Lower leg skin (tissue), 4 donors: ENCODE results near the gene CABLES1. TPM values are rescaled to one million over a fixed set of nuclear protein-coding genes. Genes with fewer than 3 reads are reported as not detected.

Source experiments
- DNase-seq, 2 donors: peaks; one replicate each; pipeline ENCODE4 v3.0.0-alpha.2; 2019; ENCODE audit warnings: low spot score in 2 of 2
- H3K4me3 ChIP-seq: fragments of 200-600 bp; sonication (generic); 2 replicates; pipeline ENCODE4 v1.5.1; 2017; ENCODE audit warnings: mild to moderate bottlenecking, low read depth; ENCODE audit not compliant: poor library complexity, severe bottlenecking
- POLR2A ChIP-seq, 2 donors: fragments of 450-650 bp; IDR thresholded peaks; one replicate each; pipeline ENCODE4 v1.6.1; 2016 to 2017; ENCODE audit warnings: antibody characterized with exemption in 2 of 2, mild to moderate bottlenecking in 1 of 2, moderate library complexity in 1 of 2
- WGBS, 2 donors: methylation state at CpG; one replicate each; pipeline ENCODE4 v1.1.5; 2018; 5-methylcytosine and 5-hydroxymethylcytosine counted together
- intact Hi-C: fragments of 100-400 bp; cut with DNase I; formaldehyde crosslinking; loops from one replicate; pipeline ENCODE4 v1.15.0; 2023; ENCODE audit warnings: low total_unique reads
- total RNA-seq, 4 donors: library from RNA; depleted of rRNA; stranded (reverse); fragments of >200 nt; gene quantifications; one replicate each; pipeline ENCODE4 v1.1.0, GENCODE V29; 2016
- TF ChIP-seq, protein P1 (sequence below), 3 donors: fragments of 450-650 bp; IDR thresholded peaks; one replicate each; pipeline ENCODE4 v1.5.1; 2016; ENCODE audit warnings: antibody characterized with exemption in 3 of 3, mild to moderate bottlenecking in 3 of 3, moderate library complexity in 2 of 3

The CABLES1 gene
- total RNA-seq, 4 donors from 2014 or later, result 15.0 to 52.5 (median 27.5) TPM

DNA sequence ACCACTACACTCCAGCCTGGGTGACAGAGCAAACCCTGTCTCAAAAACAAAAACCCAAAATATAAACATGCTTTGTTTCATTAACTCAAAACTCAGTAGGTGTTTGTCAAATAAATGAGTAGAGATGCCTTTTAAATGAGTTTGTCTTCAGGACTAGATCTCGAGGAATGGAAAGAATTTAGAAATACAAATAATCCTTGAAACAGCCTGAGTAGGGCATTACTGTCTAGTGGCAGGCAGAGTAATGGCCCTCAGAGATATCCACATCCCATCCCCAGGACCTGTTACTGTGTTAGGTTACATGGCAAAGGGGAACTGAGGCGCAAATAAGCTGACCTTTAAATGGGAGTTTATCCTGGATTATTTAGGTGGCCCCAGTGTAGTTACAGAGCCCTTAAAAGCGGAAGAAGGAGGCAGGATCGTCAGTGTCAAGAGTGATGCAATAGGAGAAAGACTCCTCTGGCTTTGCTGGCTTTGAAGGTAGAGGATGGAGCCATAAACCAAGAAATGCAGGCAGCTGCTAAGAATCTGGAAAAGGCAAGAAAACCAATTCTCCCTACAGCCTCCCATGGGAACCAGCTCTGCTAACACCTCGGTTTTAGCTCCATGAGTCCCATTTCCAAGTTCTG is 63.0 kb downstream of the CABLES1 start:
- no peak for TF ChIP-seq POLR2A (IDR thresholded peaks at IDR 0.05)
- TF ChIP-seq, protein P1, sequence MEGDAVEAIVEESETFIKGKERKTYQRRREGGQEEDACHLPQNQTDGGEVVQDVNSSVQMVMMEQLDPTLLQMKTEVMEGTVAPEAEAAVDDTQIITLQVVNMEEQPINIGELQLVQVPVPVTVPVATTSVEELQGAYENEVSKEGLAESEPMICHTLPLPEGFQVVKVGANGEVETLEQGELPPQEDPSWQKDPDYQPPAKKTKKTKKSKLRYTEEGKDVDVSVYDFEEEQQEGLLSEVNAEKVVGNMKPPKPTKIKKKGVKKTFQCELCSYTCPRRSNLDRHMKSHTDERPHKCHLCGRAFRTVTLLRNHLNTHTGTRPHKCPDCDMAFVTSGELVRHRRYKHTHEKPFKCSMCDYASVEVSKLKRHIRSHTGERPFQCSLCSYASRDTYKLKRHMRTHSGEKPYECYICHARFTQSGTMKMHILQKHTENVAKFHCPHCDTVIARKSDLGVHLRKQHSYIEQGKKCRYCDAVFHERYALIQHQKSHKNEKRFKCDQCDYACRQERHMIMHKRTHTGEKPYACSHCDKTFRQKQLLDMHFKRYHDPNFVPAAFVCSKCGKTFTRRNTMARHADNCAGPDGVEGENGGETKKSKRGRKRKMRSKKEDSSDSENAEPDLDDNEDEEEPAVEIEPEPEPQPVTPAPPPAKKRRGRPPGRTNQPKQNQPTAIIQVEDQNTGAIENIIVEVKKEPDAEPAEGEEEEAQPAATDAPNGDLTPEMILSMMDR (IDR thresholded peaks at IDR 0.05), result no peak
- intact Hi-C loops, result no loop called here
- DNase-seq, result no peak
- no peak overlapping the region for H3K4me3 ChIP-seq
- WGBS, 2 donors, result 96% methylated on average over 5 of the region's 5 CpGs

DNA sequence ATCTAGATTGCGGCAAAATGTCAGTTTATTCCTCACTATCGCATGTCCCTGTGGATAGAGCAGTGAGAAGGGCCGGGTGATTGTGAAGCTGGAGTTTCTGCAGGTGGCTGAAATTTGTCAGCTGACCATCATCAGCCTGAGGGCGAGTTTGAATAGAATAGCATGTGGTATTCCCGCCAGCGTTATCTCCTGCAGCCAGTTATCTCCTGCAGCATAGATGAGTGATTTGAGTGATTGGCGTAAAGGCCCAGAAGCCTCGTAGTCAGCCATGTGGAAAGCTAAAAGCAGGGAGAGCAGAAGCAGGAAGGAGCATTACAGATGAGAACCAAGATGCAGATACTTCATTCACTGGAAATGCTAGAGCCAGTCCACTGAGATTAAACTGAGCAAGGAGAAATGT is 65.5 kb downstream of the CABLES1 start:
- DNase-seq, result no peak
- no peak for TF ChIP-seq POLR2A (IDR thresholded peaks at IDR 0.05)
- TF ChIP-seq, protein P1 (IDR thresholded peaks at IDR 0.05), result no peak
- no peak overlapping the region for H3K4me3 ChIP-seq
- intact Hi-C loops, result no loop called here
- 82 to 90% methylated on average over 8 of the region's 8 CpGs for WGBS, 2 donors

DNA sequence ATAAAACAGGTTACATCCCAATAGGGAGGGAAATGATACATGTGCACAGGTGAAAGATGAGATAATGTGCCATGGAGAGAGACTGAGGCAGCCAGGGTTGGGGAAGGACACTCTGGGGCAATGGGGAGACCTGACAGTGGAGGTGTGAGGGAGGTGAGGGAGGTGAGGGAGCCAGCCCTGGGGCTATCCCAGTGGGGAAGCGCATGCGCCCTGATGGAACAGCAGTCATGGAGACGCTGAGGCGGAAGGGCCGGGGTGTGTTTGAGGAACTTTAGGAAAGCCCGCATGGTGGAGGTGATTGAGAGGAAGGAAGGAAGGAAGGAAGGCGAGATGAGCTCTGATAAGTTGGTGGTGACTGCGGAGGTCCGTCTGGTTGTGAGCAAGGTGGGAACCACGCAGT is 66.5 kb downstream of the CABLES1 start:
- no peak for DNase-seq
- no peak overlapping the region for H3K4me3 ChIP-seq
- WGBS, 2 donors, result 91% methylated on average over 10 of the region's 10 CpGs
- intact Hi-C loops, result no loop called here
- TF ChIP-seq, protein P1 (IDR thresholded peaks at IDR 0.05), result no peak
- TF ChIP-seq POLR2A (IDR thresholded peaks at IDR 0.05), result no peak

DNA sequence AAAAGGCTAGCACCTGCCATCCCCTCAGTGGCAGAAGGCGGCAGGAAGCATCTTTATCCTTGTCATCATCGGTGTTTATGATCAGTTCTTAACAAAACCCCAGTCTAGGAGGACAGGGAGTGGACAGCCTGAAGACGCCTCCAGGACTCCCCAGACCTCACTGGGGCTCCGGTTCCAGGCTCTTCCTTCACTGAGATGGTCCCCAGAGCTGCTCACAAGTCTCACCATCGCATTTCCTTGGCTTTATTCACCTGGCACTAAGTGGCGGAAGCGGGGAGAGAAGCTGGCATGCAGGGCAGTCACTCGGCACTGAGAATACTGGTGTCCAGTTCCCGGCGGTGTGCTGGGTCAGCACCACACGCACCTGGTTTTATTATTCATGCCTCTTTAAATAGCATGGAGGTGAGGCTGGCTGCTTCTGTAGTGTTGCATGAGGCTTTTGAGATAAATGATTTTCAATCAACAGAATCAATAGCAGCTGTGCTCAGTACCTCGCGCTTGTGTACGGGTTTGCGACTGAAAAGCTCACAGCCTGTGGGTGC is 68.7 kb downstream of the CABLES1 start:
- WGBS, 2 donors, result 88 to 91% methylated on average over 15 of the region's 15 CpGs
- H3K4me3 ChIP-seq, result no peak overlapping the region
- TF ChIP-seq POLR2A (IDR thresholded peaks at IDR 0.05), result no peak
- TF ChIP-seq, protein P1 (IDR thresholded peaks at IDR 0.05), result no peak
- DNase-seq, result no peak
- intact Hi-C loops, result no loop called here

DNA sequence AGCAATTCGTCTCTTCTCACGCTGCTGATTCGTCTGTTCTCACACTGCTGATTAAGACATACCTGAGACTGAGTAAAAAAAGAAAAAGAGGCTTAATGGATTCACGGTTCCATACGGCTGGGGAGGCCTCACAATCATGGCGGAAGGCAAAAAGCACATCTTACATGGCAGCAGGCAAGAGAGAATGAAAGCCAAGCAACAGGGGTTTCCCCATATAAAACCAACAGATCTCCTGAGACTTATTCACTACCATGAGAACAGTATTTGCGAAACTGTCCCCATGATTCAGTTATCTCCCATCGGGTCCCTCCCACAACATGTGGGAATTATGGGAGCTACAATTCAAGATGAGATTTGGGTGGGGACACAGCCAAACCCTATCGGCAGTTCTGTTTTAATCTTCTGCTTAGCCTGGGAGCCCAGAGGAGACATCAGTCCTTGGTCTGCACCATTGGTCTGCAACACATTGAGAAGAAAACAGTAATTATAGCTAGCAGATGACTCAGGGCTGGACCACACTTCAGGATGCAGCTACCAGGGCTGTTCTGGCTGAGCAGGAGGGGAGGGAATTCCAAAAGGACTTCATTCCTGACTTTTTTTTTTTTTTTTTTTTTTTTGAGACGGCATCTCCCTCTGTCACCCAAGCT is 69.4 kb downstream of the CABLES1 start:
- 79 to 90% methylated on average over 10 of the region's 10 CpGs for WGBS, 2 donors
- H3K4me3 ChIP-seq, result no peak overlapping the region
- DNase-seq, result no peak

More for the DNA sequence above, 69.4 kb downstream of the CABLES1 start:
- intact Hi-C loops, result no loop called here
- TF ChIP-seq POLR2A (IDR thresholded peaks at IDR 0.05), result no peak
- TF ChIP-seq, protein P1 (IDR thresholded peaks at IDR 0.05), result no peak
